GM18517 (cell line): ENCODE data around the gene NEURL1.
"Not testable (repeated sequence)": the region's sequence is repeated elsewhere in the genome, so short reads cannot be mapped to it uniquely, and the experiment has no call there.

Source experiments
- ATAC-seq: cut with Tn5 transposase; IDR thresholded peaks from one replicate; pipeline ENCODE4 v1.9.1; 2021; ENCODE audit warnings: mild to moderate bottlenecking, moderate library complexity; ENCODE audit not compliant: unreplicated experiment

Gene NEURL1

DNA sequence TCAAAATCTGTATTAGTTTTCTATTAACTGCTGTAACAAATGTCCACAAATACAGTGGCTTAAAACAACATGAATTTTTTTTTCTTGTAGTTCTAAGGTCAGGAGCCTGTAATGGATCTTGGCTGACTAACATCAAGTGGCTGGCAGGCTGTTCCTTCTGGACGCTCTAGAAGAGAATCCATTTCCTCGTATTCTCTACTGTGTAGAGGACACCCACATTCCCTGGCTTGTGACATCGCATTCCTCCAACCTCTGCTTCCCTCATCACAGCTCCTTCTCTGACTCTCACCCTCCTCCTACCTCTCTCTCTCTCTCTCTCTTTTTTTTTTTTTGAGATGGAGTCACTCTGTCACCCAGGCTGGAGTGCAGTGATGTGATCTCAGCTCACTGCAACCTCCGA lies 30.0 kb upstream of the NEURL1 start:
- no peak for ATAC-seq

DNA sequence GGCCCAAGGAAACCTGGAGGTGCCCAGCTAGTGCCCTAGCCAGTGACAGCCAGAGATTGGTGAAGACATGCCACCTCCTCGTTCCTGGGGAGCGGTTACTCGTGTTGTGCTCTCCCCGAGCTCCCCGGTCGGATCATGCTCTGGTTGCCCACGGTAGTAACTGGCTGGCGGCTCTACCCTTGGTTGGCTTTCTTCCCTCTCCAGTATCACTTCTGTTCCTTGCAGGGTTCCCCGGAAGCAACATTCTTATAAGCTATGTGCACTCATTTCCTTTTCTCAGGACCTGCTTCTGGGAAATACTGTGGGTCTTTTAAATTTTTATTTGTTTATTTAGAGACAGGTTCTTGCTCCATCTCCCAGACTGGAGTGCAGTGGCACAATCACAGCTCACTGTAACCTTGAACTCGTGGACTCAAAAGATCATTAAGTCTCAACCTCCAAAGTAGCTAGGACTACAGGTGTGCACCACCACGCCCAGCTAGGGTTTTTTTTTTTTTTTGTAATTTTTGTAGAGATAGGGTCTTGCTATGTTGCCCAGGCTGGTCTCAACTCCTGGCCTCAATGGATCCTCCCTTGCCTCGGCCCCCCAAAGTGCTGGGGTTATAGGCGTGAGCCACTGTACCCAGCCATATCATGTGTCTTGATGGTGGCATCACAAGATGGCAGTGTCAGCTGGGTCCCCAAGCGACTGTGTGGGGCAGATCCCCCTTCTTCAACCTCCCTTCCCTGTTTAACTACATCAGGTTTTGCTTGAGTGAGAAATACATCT lies 27.9 kb upstream of the NEURL1 start:
- no peak for ATAC-seq

DNA sequence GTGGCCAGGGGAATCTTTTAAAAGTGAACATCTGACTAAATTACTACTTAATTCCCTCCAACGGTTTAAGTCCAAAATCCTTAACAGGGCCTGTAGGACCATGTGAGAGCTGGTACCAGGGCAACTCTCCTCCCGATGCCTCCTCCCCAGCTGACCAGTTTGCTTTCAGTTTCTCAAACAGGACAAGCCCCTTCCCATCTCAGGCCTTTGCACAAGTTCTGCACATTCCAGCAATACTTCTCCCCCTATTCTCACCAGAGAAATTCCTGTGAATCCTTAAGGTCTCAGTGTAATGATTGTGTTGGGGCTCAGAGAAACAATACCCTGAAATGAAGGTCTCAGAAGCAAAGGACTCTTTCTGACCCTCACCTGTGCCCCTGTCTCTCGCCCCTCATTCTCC lies 26.8 kb upstream of the NEURL1 start:
- no peak for ATAC-seq

DNA sequence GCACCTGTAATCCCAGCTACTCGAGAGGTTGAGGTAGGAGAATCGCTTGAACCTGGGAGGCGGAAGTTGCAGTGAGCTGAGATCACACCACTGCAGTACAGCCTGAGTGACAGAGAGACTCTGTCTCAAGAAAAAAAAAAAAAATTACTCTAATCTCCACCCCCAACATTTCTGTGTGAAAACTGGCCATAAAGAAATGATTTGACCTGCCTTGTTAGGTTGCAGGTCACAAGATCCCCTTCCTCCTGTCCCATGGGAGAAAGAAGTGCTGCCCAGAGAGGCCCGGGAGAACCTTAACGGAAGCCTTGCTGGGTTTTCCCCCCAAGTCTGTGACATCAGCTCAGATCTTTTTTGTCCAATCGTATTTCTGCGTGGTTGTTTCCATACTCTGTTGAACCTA lies 26.1 kb upstream of the NEURL1 start:
- ATAC-seq, result peak; percentile 33

DNA sequence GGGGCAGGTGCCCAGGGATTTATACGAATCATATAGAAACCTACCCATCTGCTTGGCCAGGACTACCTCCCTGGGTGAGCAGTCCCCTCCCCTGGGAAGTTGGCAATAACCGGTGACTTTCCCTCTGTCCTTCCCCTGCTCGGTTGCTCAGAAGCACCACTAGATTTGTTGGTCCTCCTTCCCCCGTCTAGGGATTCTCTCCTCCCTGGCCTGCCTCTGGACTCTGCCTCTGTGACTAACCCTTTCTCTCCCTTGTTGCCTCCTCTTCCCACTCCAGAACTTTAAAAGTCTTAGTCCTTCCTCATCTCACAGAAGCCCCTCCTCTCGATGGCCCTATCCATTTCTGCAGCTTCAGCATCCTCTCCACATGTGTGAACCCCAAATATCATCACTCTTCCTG lies 24.3 kb upstream of the NEURL1 start:
- no peak for ATAC-seq

DNA sequence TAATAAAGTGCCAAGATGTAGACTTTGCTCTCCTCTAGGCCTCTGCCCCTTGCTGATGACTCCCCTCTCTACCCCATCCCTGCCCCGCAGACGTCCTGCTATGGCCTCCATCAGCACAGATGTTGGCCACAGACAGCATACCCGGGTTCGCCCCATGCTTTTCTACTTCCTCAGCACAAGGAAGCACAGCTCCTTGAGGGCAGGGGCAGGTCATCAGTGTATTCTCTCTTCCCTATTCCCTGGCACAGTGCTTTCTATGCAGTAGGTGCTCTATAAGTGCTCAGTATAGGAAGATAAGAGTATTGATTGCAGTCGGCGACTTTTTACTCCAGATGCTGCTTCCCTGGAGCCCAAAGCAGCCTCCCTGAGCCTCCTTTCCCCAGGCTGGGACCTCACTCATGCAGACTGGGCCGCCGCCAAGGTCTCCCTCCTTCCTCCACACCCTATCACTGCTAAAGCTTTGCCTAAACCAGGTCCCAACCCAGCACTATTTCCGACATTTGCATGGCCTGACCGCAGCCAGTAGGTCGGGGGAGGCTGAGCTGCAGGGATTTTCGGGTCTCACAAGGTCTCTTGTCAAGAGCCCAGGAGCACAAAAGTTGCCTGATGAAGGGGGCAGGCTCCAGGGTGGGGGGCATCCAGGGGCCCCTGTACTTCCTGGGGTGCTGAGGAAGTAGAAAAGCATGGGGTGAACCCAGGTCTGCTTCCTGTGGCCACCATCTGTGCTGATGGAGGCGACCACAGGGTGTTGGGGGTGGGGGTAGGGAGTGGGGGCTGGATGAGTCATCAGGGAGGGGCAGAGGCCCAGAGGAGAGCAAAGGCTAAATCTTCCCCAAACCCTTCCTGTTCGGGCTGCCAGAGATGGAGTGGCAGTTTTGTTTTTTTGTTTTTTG lies 22.5 kb upstream of the NEURL1 start:
- ATAC-seq, result peak; percentile 65

DNA sequence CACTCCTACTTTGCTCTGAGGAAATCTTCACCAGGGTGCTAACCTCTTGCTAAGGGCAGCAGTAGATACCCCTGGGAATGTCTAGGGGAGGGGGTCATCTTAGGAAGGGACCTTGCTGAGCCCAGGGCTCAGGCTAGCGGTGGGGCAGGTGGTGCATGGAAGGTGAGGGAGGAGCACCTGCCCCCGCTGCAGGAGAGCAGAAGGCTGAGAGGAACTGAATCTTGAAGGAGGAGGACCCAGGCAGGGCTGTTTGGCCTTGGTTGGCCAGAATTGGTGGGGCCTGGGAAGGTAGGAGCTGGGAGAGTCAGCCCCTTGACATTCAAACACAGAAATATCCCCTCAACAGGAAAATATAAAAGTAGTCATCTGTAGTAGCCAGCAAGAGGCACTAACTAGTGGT lies 21.5 kb upstream of the NEURL1 start:
- ATAC-seq, result no peak

DNA sequence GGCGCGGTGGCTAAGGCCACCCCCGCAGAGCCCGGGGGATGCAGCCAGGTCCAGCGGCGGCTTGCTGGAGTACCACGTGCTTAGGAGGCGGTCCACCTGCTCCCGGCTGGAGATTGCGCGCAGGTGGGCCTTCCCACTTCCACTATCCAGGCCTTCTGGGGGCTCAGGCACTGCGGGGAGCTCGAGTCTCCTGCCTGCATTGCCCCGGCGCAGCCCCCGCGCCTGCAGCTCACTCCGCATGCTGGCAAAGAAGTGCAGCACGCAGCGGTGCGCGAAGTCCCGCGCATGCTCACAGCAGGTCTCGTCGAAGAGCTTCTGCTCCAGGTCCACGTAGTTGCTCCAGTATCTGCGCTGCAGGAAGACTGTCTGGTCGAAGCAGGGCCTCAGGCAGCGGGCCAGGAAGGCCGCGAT lies 20.2 kb upstream of the NEURL1 start:
- no peak for ATAC-seq

DNA sequence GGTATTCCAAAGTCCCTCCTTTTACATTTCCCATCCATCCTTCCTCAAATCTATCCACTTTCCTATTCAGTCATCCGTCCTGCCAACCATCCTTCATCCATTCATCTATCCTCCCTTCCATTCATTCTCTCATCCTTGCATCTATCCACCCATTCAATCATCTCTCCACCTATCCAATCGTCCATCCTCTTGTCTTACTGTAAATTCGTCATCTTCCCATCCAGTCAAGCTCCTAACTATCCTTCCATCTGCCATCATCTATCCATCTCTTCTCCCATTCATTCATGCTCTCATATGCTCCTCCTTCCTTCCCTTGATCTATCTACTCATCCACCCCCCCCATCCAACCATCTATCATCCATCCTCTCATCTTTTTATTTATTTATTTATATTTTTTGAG lies 19.4 kb upstream of the NEURL1 start:
- ATAC-seq, result no peak

DNA sequence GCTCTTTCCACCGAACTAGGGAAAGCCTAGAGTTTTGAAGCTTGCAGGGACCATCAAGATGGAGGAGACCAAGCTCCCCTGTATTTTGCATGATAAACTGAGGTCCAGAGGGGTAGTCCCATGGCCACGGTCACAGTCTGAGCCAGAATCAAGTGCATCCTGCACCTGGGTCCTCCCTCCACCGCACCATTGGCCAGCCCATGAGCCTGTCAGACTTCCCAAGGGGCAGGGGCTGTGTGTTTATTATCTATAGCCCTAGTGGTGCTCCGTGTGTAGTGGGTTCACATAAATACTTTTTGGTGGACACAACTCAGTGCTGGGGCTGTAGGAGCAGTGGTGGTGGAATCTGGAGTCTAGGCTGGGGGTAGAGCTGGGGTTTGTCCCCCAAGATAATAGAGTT lies 18.1 kb upstream of the NEURL1 start:
- no peak for ATAC-seq

DNA sequence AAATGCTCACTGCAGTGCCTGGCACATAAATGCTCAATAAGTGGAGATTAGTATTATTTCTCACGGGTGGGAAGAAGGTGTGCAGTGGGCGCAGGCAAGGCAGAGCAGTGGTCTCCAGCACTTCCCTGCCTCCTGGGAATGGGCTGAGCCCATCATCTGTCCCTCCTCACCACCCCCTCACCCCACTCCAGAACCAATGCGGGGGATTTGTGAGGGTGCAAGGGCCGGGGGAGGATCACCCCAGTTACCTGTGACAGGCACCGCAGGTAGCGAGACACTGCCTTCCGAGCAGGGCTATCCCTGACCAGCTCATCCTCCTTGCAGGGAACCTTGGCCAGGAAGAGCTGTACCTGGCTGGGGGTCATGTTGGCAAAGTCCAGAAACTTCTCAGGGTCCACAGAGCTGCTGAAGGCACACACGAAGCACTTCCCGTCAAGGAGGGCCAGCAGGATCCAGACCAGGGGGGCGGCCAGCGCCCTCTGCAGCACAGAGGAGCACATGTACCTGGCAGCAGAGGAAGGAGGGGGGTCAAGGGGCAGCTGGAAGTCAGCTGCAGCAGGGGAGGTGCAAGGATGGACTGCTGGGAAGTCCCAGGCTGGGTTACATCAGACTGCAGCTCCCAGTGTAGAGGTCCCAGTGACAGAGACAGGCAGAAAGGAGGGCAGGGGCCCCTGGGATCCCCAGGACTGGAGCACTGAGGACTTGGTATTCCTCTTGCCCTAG lies 17.3 kb upstream of the NEURL1 start:
- no peak for ATAC-seq

DNA sequence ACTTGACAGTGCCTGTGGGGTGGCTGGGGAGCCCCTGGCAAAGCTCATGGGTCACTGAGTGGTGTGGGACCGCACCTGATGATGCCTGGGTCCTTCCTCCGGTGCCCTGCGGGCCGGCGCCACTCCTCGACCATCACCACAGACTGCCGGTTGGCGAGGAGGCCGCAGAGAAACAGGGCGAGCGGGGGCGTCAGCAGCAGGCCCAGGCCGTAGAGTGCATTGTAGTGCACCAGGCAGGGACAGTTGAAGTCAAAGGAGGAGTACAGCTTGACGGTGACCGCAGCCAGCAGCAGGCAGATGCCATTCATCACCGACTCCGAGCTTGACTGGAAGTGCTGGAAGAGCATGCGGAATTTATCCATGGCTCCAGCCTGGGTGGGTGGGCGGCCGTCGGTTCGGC lies 14.8 kb upstream of the NEURL1 start:
- no peak for ATAC-seq

DNA sequence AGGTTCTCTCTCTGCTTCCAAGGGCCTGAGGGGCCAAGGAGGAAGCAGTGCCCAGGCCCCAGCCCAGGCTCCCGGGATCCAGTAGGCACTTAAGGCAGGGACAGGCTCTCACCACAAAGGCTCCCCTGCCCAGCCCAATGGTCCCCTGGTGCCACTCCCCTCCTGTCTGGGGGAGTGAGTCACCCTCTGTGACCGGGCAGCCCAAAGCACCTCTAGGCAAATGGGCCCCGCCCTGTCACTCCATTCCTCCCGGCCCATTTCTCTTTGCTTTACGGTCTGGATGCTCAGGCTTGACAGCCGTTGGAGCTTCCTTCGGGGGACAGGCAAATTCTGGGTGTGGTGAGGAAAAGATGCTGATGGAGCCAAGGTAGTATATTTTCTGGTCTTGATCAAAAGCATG lies 14.4 kb upstream of the NEURL1 start, which contains the start of gene CALHM3:
TSS of gene CALHM3 (minus strand) at position 106 of the 400 bp plus-strand sequence. CDS start 208 bp downstream, outside the sequence.
- no peak for ATAC-seq

DNA sequence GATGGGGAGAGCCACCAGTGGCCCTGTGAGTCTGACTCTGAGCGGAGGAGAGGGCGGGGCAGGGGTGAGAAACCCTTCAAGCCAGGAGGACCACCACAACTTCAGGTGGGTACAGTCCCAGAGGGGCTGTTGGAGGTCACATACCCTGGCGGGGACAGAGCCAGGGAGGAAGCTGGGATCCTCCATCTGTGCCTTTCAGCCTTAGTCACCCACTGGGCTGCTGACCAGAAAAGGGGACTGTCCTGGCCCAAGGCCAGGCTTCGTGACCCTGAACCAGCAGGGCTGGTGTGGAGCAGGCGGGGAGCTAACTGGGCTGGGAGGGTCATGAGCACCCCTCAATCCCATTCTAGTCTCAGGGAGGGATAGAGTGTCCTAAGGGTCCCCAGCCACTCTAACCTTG lies 13.0 kb upstream of the NEURL1 start:
- no peak for ATAC-seq

DNA sequence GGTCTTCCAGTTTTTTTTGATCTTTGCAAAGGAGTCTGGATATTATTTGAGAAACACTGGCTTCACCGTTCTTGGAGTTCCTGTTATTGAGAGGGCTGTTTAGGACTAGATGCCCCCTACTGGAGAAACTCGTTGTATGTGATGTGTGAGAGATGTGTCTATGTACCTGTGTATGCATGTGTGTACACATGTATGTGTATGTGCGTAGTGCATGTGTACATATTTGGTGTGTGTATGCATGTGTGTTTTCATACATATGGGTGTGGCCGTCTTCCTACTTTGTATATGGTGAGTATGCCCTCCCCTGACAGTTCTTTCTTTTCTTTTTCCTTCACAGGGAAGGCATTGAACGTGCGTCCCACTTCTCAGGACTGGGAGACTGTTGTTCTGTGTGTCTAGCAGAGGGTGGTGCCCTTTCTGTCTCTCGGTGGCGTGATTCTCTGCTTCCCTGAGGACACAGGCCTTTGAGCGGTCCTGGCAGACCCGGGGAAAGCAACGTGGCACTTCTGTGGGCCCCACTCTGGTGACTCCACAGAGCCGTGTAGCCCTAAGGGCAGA lies 11.5 kb upstream of the NEURL1 start:
- peak; percentile 70 for ATAC-seq

DNA sequence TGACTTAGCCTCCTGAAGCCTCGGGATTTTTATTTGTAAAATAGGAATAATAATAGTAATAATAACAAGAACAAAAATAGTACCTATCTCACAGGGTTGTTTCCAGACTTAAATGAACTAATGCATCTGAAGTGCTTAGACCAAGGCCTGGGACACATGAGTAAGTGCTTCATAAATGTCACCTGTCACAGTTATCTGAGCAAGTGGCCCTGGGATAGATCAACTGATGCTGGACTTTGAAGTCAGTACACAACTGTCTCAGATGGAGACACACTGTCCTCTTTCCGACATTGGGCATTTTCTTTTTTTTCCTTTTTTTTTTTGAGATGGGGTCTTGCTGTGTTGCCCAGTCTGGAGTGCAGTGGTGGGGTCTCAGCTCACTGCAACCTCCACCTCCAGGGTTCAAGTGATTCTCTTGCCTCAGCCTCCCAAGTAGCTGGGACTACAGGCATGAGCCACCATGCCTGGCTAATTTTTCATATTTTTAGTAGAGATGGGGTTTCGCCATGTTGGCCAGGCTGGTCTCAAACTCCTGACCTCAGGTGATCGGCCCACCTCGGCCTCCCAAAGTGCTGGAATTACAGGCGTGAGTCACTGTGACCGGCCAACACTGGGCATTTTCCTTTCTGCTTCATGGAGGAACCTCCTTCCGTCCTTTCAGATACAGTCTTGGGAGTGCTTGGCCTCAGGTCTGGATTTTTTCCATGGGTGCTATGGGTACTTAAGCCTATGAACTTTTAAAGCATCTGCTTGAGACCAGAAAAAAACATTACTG lies 6.7 kb upstream of the NEURL1 start:
- not testable (repeated sequence) for ATAC-seq

DNA sequence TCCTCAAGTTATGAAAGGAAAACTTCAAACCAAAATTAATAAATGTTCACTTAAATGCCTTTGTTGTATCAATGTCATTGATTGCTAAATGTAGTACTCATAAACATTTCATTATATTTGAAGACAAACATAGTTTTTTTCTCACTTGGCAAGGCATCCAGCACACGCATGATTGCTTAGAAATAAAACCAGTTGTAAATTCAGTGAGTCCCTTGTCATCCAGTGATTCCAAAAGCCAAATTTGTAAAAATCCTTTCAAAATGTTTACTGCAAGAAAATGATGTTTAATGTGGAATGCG lies 6.1 kb upstream of the NEURL1 start:
- no peak for ATAC-seq

DNA sequence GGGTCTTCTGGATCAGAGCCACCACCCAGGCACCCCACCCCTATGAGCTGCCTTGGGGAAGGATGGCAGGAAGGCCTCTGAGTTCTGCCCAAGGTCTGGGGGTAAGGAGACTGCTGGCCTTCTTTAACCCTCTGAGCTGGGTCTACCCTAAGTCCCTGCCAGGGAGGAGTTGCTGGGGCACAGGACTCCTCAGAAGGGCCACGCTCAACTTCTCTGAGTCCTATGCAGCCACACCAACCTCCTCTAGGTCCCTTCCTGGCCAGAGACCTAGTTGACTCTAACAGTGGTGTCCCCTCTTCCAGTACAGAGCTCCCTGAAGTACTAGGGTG lies 2.6 kb upstream of the NEURL1 start:
- ATAC-seq, result peak; percentile 27

DNA sequence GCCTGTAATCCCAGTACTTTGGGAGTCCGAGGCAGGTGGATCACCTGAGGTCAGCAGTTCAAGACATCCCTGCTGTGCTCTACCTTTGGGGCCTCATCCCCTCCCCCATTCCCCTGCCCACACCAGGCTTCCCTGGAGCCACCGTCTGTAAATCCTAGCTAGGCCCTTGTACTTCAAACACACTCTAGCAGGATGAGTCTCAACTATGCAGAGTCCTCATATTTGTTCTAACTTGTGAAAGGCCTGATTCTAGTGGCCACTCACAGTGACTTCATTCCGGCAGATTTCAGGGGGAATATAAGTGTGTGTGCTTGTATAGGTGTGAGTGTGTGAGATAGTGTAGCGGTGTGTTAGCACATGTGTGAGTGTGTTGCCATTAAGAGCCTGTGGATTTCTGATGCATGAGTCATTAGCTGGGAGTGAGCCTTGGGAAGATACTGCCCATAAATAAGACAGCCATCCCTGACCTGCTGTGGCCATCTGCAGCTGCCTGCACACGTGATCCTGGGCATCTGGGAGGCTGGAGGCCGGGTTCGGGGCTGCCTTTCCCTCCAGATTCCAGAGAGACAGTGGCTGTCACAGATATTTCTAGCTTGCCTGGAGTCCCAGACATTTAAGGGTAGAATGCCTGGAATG lies 1.7 kb upstream of the NEURL1 start:
- ATAC-seq, result no peak

DNA sequence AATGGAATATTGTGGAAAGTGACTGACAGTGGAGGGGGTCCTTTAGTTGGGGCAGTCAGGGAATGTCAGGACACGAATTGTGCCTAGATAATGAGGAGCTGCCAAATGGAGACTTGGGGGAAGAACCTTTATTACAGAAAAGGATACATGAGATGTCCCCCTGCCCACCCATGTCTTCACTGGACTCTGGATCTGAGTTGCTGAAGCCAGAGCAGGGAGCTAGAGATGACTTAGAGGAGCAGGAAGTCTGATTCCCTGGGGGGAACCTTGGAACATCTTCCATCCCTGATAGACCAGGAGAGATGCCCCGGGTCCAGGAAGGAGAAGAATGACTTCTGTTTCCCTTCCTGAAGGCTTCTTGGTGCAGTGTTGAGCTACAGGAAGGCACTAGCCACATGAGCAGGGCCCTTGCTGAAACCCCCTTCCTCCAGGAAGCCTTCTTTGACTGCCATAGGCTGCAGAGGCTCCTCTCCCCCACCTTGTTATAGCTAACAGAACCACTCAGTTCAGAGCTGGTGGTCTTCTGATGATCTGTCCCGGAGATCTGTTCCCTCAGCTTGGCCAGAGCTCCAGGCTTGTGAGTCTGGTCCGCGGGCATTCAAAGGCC lies 747 bp upstream of the NEURL1 start:
- ATAC-seq, result no peak
